ENCODE results near the gene DNAAF1. TPM values are rescaled to one million over a fixed set of nuclear protein-coding genes. Genes with fewer than 3 reads are reported as not detected.

The DNAAF1 gene
- total RNA-seq, 2 donors from 2014 or later: not detected

Other genes with a start within 250 kb of the DNAAF1 start
- gene MLYCD, start 246.2 kb upstream of the DNAAF1 start, total RNA-seq: 1 to 10 TPM; 2.3 to 3.3 TPM
- under 1 TPM; 0.49 to 0.87 TPM for gene OSGIN1, start 192.1 kb upstream of the DNAAF1 start, total RNA-seq
- not detected for gene NECAB2, start 177.1 kb upstream of the DNAAF1 start, total RNA-seq
- gene SLC38A8, start 102.5 kb upstream of the DNAAF1 start, total RNA-seq: not detected
- 10 to 100 TPM; 39.9 to 41.1 TPM for gene MBTPS1, start 28.4 kb upstream of the DNAAF1 start, total RNA-seq
- 10 to 100 TPM; 11.2 to 11.8 TPM for gene HSDL1, start 131 bp upstream of the DNAAF1 start, total RNA-seq
- gene TAF1C, start 41.7 kb downstream of the DNAAF1 start, total RNA-seq: 10 to 100 TPM; 42.5 to 52.8 TPM
- gene ADAD2, start 45.8 kb downstream of the DNAAF1 start, total RNA-seq: under 1 TPM in 1 of 2 donors, not detected in 1; 0.47 TPM
- not detected for gene KCNG4, start 94.7 kb downstream of the DNAAF1 start, total RNA-seq
- not detected for gene WFDC1, start 149.6 kb downstream of the DNAAF1 start, total RNA-seq
- not detected for gene ATP2C2, start 223.2 kb downstream of the DNAAF1 start, total RNA-seq